SK-N-SH treated with all-trans-retinoic acid at 6 μM for 48 hours (cell line): ENCODE results near the gene EEF1AKMT3.

Source experiments
- ARNTL ChIP-seq: fragments of 450-650 bp; formaldehyde crosslinking; IDR thresholded peaks from 2 replicates; pipeline ENCODE4 v1.5.0; 2020; ENCODE audit warnings: low read depth, mild to moderate bottlenecking, moderate library complexity, borderline replicate concordance
- CSDC2 ChIP-seq: fragments of 250-450 bp; sonication (Bioruptor Pico); IDR thresholded peaks from 2 replicates; pipeline ENCODE4 v1.5.0; 2020; ENCODE audit warnings: mild to moderate bottlenecking, moderate library complexity
- CSRNP3 ChIP-seq: fragments of 250-450 bp; sonication (Bioruptor Pico); IDR thresholded peaks from 2 replicates; pipeline ENCODE4 v1.5.1; 2021; ENCODE audit warnings: mild to moderate bottlenecking, moderate library complexity
- OSR1 ChIP-seq: fragments of 250-450 bp; sonication (Bioruptor Pico); IDR thresholded peaks from 2 replicates; pipeline ENCODE4 v1.8.0; 2022; ENCODE audit warnings: moderate library complexity, mild to moderate bottlenecking, inconsistent platforms
- TCF4 ChIP-seq: fragments of 250-450 bp; sonication (Bioruptor Pico); IDR thresholded peaks from 2 replicates; pipeline ENCODE4 v1.8.0; 2021; ENCODE audit warnings: mild to moderate bottlenecking, moderate library complexity, borderline replicate concordance
- ZNF70 ChIP-seq: fragments of 450-650 bp; formaldehyde crosslinking; IDR thresholded peaks from 2 replicates; pipeline ENCODE4 v1.5.0; 2020; ENCODE audit warnings: mild to moderate bottlenecking, moderate library complexity

- no peak for TF ChIP-seq OSR1 (CRISPR knock-in tag)
- no peak for TF ChIP-seq ARNTL
- no peak for TF ChIP-seq TCF4
- no peak for TF ChIP-seq ZNF70 (CRISPR knock-in tag)
- TF ChIP-seq CSDC2 (CRISPR knock-in tag), result no peak
- no peak for TF ChIP-seq CSRNP3 (CRISPR knock-in tag)
Observed at GRCh38 chr12:57797933-57798332, 25.5 kb downstream of the EEF1AKMT3 start.
